Measurements from ENCODE around the gene PPP3R2.
A peak's percentile ranks its signal among the peaks of the same experiment; 100 is the strongest.

GRCh38 chr9:101566904-101567724, 27.7 kb downstream of the PPP3R2 start:
- TF ChIP-seq, protein P1, sequence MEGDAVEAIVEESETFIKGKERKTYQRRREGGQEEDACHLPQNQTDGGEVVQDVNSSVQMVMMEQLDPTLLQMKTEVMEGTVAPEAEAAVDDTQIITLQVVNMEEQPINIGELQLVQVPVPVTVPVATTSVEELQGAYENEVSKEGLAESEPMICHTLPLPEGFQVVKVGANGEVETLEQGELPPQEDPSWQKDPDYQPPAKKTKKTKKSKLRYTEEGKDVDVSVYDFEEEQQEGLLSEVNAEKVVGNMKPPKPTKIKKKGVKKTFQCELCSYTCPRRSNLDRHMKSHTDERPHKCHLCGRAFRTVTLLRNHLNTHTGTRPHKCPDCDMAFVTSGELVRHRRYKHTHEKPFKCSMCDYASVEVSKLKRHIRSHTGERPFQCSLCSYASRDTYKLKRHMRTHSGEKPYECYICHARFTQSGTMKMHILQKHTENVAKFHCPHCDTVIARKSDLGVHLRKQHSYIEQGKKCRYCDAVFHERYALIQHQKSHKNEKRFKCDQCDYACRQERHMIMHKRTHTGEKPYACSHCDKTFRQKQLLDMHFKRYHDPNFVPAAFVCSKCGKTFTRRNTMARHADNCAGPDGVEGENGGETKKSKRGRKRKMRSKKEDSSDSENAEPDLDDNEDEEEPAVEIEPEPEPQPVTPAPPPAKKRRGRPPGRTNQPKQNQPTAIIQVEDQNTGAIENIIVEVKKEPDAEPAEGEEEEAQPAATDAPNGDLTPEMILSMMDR (conservative IDR thresholded peaks at IDR 0.05; ENCODE audit: low read length), result peak; percentile 63
- no peak for TF ChIP-seq EZH2phosphoT487 (IDR thresholded peaks at IDR 0.05; ENCODE audit: borderline replicate concordance)

All from Loucy (cell line).